Uterus (tissue), 2 donors: ENCODE measurements around the gene PRR23C.

Experiments used
- POLR2A ChIP-seq, 2 donors: fragments of 450-650 bp; IDR thresholded peaks; one replicate each; pipeline ENCODE4 v1.6.1; 2016; ENCODE audit warnings: antibody characterized with exemption in 2 of 2, mild to moderate bottlenecking in 1 of 2, moderate library complexity in 1 of 2
- TF ChIP-seq, protein P1 (sequence below), 4 experiments: fragments of 200-600 bp in 2 of 4; fragments of 450-650 bp in 2 of 4; sonication (generic) in 2 of 4; IDR thresholded peaks; one replicate each; pipeline ENCODE4 v1.5.1; 2016 to 2019; ENCODE audit warnings: antibody characterized with exemption in 4 of 4, mild to moderate bottlenecking in 2 of 4, moderate library complexity in 1 of 4

DNA sequence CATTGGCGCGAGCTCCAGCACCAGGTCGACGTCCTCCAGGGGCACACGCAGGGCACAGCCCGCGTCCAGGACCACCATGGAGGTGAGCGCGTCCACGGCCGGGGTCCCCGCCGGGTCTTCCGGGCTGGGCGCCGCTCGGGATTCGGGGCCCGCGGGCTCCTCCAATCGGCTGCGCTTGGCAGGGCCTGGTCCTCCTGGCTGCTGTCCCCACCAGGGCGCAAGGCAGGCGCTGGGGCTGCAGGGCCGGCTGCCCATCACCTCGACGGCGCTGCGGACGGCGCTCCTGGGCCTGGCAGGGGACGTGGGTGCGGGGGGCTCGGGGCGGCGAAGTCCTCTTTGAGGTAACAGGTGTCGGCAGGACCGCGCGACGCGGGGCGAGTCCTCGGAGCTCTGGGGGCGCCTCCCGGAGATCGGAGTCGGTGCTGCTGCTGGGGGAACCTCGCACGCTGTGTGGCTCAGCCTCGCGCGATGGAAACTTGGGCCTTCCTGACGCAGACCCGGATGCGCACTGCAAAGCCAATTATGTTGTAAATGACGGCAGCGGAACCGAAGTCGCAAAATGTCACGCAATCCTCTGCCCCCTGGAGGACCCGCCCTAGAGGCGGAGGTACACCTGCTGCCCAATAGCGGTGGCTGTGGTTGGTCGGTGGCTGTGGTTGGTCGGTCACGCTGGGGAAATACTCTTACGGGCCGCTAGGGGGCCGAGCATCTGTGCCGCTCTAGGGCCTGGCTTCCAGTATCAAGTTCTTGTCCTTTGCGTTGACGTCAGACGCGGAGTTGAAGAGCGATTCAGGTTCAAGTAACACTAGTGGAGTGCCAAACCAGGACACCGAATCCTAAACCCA, at the start of gene PRR23C:
- TF ChIP-seq, protein P1, sequence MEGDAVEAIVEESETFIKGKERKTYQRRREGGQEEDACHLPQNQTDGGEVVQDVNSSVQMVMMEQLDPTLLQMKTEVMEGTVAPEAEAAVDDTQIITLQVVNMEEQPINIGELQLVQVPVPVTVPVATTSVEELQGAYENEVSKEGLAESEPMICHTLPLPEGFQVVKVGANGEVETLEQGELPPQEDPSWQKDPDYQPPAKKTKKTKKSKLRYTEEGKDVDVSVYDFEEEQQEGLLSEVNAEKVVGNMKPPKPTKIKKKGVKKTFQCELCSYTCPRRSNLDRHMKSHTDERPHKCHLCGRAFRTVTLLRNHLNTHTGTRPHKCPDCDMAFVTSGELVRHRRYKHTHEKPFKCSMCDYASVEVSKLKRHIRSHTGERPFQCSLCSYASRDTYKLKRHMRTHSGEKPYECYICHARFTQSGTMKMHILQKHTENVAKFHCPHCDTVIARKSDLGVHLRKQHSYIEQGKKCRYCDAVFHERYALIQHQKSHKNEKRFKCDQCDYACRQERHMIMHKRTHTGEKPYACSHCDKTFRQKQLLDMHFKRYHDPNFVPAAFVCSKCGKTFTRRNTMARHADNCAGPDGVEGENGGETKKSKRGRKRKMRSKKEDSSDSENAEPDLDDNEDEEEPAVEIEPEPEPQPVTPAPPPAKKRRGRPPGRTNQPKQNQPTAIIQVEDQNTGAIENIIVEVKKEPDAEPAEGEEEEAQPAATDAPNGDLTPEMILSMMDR (IDR thresholded peaks at IDR 0.05): no peak
- TF ChIP-seq POLR2A (IDR thresholded peaks at IDR 0.05): no peak
